Measurements from ENCODE around the gene BAIAP2. TPM values are rescaled to one million over a fixed set of nuclear protein-coding genes. Genes with fewer than 3 reads are reported as not detected.

Gene BAIAP2
- polyA plus RNA-seq, 1 experiment = 9.6 TPM

DNA sequence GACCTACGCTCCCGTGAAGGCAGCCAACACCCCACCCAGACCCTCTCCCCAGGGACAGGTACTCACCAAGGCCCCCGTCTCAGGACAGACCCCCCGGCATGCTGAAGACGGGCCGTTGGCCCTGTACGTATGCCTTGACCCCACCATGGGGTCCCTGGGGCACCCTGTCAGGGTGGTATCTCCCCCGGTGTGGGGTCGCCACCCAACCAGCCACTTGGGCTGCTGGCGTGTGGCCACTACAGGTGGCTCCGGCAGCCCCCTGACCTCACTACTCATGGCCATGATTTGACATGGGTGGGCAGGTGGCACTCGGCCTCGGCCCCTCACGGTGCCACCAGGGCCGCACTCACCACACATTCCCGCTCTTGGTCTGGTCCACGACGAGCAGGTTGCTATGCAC, 89.4 kb downstream of the BAIAP2 start:
- POLR2A ChIA-PET = no interaction called here
- TF ChIP-seq, protein P1, sequence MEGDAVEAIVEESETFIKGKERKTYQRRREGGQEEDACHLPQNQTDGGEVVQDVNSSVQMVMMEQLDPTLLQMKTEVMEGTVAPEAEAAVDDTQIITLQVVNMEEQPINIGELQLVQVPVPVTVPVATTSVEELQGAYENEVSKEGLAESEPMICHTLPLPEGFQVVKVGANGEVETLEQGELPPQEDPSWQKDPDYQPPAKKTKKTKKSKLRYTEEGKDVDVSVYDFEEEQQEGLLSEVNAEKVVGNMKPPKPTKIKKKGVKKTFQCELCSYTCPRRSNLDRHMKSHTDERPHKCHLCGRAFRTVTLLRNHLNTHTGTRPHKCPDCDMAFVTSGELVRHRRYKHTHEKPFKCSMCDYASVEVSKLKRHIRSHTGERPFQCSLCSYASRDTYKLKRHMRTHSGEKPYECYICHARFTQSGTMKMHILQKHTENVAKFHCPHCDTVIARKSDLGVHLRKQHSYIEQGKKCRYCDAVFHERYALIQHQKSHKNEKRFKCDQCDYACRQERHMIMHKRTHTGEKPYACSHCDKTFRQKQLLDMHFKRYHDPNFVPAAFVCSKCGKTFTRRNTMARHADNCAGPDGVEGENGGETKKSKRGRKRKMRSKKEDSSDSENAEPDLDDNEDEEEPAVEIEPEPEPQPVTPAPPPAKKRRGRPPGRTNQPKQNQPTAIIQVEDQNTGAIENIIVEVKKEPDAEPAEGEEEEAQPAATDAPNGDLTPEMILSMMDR (IDR thresholded peaks at IDR 0.05; ENCODE audit: low read depth, low read length) = no peak
- Histone ChIP-seq H3K27ac (ENCODE audit: low read depth, low read length) (no peak overlapping the region), H3K9me3 (ENCODE audit: control insufficient read depth, insufficient read depth, low read length) (peaks cover 5% of the 10 kb centered on the region; the same call in 1 of the 2 replicates), H3K27me3 (ENCODE audit: control insufficient read depth, insufficient read depth, low read length) (peaks cover 29% of the 10 kb centered on the region), H3K4me3 (ENCODE audit: low read depth, low read length) (no peak overlapping the region)
- CTCF ChIA-PET = no interaction called here
- no peak for DNase-seq (ENCODE audit: low read depth, low spot score)

DNA sequence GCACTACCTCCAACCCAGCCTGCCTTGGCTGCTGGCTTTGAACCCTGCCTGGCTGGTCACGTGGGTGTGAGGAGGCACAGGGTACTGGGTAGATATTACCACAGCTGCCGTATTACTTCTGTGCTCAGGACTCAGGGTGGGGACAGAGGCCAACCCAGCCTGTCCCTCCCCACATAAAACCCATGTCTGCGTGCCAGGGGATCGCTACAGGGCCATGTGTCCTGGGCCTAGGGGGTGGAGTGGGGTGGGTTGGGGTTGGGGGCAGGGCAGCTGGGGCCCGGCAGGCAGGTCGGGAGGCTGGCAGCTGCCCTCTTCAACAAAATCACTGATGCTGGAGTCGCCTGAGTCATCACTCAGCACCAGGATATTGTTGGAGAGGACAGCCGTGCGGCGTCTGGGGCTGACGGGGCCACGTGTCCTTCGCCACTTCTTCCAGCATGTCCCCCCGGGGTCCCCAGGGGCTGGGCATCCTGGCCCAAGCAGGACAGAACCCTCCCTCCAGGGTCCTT, 90.7 kb downstream of the BAIAP2 start:
- ChIA-PET POLR2A (no interaction called here), CTCF (no interaction called here)
- Histone ChIP-seq H3K27ac (ENCODE audit: low read depth, low read length) (no peak overlapping the region), H3K4me3 (ENCODE audit: low read depth, low read length) (no peak overlapping the region), H3K9me3 (ENCODE audit: control insufficient read depth, insufficient read depth, low read length) (no peaks in the 10 kb centered on the region; the same call in 1 of the 2 replicates), H3K27me3 (ENCODE audit: control insufficient read depth, insufficient read depth, low read length) (peaks cover 29% of the 10 kb centered on the region)
- no peak for DNase-seq (ENCODE audit: low read depth, low spot score)
- TF ChIP-seq, protein P1 (IDR thresholded peaks at IDR 0.05; ENCODE audit: low read depth, low read length) = no peak

DNA sequence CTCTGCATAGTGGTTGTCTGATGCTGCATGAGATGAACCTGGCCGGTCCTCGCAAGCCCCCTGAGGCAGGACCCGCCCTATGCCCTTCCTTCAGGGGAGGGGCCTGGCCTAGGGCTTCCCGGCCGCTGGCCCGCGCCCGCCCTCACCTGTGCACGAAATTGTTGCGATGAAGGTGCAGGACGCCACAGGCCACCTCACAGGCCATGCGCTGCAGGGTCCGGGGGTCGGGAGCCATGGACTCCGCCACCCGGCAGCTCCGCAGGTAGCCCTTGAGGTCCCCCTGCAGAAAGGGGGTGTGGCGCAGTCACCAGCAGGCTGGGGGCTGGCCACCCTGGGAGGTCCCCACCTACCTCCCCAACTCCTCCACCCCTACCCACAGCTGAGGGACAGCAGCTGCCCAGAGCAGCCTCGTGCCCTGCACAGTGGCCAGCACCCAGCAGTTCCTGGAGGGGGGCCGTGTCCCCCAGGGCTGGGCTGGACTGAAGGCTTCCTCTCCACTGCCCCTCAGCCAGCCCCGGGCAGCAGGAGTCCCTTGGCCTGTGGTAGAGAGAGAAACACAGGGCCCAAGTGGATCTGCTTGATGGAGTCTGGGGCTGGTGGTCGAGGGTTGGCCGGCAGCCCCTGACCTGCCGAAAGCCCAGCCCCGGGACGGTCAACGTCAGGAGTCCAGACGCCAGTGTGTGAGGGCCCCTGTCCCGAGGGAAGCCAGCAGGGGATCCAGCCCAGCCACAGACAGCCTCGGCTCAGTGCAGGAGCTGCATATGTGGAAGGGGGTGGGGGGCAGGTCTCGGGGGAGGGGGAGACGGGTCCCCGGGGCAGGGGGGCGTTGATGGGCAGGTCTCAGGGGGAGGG, 91.6 kb downstream of the BAIAP2 start:
- Histone ChIP-seq H3K4me3 (ENCODE audit: low read depth, low read length) (no peak overlapping the region), H3K27me3 (ENCODE audit: control insufficient read depth, insufficient read depth, low read length) (peaks cover 24% of the 10 kb centered on the region), H3K9me3 (ENCODE audit: control insufficient read depth, insufficient read depth, low read length) (no peaks in the 10 kb centered on the region; the same call in 1 of the 2 replicates), H3K27ac (ENCODE audit: low read depth, low read length) (no peak overlapping the region)
- CTCF ChIA-PET = no interaction called here
- no peak for DNase-seq (ENCODE audit: low read depth, low spot score)
- POLR2A ChIA-PET = no interaction called here
- TF ChIP-seq, protein P1 (IDR thresholded peaks at IDR 0.05; ENCODE audit: low read depth, low read length) = no peak

DNA sequence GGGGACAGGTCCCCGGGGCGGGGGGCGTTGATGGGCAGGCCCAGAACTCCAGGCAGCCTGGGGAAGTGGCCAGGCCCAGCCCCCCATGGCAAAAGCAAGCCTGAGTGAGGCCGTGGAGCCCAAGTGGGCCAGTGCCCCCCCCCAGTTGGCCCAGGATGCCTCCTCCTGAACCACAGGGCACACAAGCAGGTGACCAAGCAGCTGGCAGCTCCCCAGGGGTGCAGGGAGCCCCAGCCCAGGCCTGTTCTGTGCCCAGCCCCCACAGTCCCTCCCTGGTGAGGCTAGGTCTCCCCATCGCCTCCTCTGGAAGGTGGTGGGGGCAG, 92.1 kb downstream of the BAIAP2 start:
- ChIA-PET POLR2A (no interaction called here), CTCF (no interaction called here)
- no peak overlapping the region for H3K27ac ChIP-seq (ENCODE audit: low read depth, low read length)
- TF ChIP-seq, protein P1 (IDR thresholded peaks at IDR 0.05; ENCODE audit: low read depth, low read length) = no peak
- H3K27me3 ChIP-seq (ENCODE audit: control insufficient read depth, insufficient read depth, low read length) = peaks cover 20% of the 10 kb centered on the region
- DNase-seq (ENCODE audit: low read depth, low spot score) = no peak
- no peak overlapping the region for H3K4me3 ChIP-seq (ENCODE audit: low read depth, low read length)
- no peaks in the 10 kb centered on the region; the same call in 1 of the 2 replicates for H3K9me3 ChIP-seq (ENCODE audit: control insufficient read depth, insufficient read depth, low read length)

DNA sequence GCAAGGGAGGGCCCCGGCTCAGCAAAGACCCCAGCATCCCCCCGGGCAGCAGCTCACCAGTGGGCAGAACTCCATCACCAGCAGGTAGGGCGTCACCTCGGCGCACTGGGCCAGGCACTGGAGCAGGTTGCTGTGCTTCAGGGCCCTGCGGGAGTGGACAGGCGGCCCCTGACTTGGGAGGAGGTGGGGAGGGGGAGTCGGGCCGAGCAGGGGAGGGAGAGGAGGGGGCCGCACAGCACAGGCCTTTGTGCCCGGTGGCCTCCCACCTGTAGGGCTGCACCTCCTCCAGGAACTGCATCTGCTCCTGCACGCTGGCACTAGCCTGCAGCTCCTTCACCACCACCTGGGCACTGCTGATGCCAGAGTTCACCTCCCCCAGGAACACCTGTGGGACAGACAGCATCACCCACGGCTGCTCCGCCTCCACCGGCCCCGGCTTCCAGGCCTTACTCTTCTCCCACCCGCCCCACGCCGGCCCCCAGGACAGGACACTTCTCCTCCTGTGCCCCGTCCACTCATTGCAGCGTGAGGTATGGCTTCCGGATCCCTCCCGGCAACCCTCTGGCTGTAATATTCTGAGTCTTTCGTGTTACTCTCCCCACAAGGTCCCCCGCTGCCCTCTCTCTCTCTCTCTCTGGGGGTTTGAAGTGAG, 92.7 kb downstream of the BAIAP2 start:
- Histone ChIP-seq H3K9me3 (ENCODE audit: control insufficient read depth, insufficient read depth, low read length) (no peaks in the 10 kb centered on the region; the same call in 1 of the 2 replicates), H3K27ac (ENCODE audit: low read depth, low read length) (no peak overlapping the region), H3K27me3 (ENCODE audit: control insufficient read depth, insufficient read depth, low read length) (peaks cover 18% of the 10 kb centered on the region), H3K4me3 (ENCODE audit: low read depth, low read length) (no peak overlapping the region)
- no peak for DNase-seq (ENCODE audit: low read depth, low spot score)
- CTCF ChIA-PET = no interaction called here
- TF ChIP-seq, protein P1 (IDR thresholded peaks at IDR 0.05; ENCODE audit: low read depth, low read length) = no peak
- POLR2A ChIA-PET = no interaction called here

All from AG04450 (cell line).